ENCODE measurements around the gene DMXL1.
A peak's percentile ranks its signal among the peaks of the same experiment; 100 is the strongest.

- TF ChIP-seq CTCF (IDR thresholded peaks at IDR 0.05) (peak; percentile 69), GATA2 (CRISPR knock-in tag; IDR thresholded peaks at IDR 0.05) (no peak), JUND (IDR thresholded peaks at IDR 0.05) (no peak), YY1 (IDR thresholded peaks at IDR 0.05; ENCODE audit: low read depth) (no peak)
These were observed 48.7 kb upstream of the DMXL1 start for GRCh38 chr5:119022017-119022745.
